Epithelial cell of esophagus (primary cell): ENCODE data around the gene PTTG1IP.
A peak's percentile ranks its signal among the peaks of the same experiment; 100 is the strongest.

Experiments used
- DNase-seq: peaks from one replicate; pipeline ENCODE4 v3.0.0; 2010; ENCODE audit warnings: low read depth
- H3K4me3 ChIP-seq: 2 replicates; pipeline ENCODE4 v1.5.1; 2011; ENCODE audit warnings: mild to moderate bottlenecking, low read length, control low read depth
- TF ChIP-seq, protein P1 (sequence below): IDR thresholded peaks from 2 replicates; pipeline ENCODE4 v1.5.1; 2011; ENCODE audit warnings: low read depth, mild to moderate bottlenecking, low read length, control low read depth, inconsistent platforms; ENCODE audit not compliant: insufficient read depth; ENCODE audit errors: missing control alignments

The PTTG1IP gene

GRCh38 chr21:44850905-44851657, 22.4 kb downstream of the PTTG1IP start:
- TF ChIP-seq, protein P1, sequence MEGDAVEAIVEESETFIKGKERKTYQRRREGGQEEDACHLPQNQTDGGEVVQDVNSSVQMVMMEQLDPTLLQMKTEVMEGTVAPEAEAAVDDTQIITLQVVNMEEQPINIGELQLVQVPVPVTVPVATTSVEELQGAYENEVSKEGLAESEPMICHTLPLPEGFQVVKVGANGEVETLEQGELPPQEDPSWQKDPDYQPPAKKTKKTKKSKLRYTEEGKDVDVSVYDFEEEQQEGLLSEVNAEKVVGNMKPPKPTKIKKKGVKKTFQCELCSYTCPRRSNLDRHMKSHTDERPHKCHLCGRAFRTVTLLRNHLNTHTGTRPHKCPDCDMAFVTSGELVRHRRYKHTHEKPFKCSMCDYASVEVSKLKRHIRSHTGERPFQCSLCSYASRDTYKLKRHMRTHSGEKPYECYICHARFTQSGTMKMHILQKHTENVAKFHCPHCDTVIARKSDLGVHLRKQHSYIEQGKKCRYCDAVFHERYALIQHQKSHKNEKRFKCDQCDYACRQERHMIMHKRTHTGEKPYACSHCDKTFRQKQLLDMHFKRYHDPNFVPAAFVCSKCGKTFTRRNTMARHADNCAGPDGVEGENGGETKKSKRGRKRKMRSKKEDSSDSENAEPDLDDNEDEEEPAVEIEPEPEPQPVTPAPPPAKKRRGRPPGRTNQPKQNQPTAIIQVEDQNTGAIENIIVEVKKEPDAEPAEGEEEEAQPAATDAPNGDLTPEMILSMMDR: no peak
- no peak for DNase-seq
- no peak overlapping the region for H3K4me3 ChIP-seq

DNA sequence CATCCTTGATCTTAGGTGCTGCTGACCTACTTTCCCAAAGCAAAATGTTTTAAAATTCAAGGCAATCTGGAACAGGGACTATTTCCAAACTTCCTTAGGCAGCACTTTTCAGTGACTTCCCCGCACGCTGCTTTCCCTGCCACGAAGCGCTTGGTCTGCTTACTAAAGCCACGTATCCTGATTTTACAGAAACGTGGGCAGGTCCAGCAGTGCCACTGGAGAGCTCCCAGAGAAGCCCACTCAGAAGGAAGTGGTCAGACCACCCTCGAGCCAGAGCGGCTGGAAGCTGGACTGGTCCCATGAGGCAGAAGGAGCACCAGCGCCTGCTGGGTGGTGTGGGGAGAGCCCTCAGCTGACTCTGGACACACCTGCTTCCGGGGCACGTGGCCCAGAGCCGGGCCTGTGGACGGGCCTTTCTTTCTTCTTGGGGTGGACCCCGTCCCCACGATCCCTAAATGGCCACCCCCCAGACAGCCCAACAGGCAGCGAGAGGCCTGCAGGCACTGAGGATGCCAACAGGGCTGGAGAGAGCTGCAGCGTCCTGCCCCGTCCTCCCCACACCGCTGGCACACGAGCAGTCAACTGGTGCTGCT, 23.2 kb downstream of the PTTG1IP start:
- TF ChIP-seq, protein P1: no peak

GRCh38 chr21:44849616-44850130, 23.8 kb downstream of the PTTG1IP start:
- TF ChIP-seq, protein P1: no peak
- no peak overlapping the region for H3K4me3 ChIP-seq
- no peak for DNase-seq

More for the DNA sequence above, 23.2 kb downstream of the PTTG1IP start:
- no peak for DNase-seq
- no peak overlapping the region for H3K4me3 ChIP-seq

- no peak overlapping the region for H3K4me3 ChIP-seq
- DNase-seq: no peak
- TF ChIP-seq, protein P1: no peak
Measured at GRCh38 chr21:44848821-44849521, 24.5 kb downstream of the PTTG1IP start.

DNA sequence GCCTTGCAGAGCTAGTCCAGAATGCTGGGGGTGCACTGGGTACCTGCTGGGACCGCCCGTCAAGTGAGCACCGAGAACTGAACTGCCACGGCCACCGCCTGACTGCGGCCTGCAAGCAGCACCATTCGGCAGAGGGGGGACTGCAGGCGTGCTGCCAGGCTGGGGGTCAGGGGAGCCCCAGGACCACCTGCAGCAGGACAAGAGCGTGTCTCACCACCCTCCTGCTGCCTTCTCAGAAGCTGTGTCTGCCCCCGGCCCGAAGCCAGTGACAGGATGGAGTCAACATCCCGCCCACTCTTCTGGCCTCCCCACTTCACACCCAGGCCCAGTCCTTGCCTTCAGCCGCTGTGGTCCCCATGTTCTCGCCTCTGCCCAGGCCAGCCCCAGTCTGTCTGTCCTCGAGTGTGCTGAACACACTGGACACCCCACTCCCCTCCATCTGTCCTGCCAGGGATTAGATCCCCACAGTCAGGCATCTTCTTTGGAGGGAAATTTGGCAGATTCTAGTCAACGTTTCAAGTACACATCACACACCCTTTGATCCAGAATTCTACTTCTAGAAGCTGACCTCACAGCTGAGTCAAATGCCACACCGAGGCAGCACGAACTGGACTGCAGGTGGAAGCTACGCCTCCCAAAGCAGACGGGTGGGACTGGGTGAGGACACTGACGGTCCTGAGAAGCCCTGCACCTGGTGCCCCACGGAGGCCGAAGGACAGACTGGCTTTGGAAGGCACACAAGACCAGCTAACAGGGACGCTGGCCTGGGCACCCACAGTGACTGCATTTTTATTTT, 26.0 kb downstream of the PTTG1IP start:
- DNase-seq: no peak
- TF ChIP-seq, protein P1: no peak
- no peak overlapping the region for H3K4me3 ChIP-seq

- DNase-seq: peak; percentile 80
- no peak overlapping the region for H3K4me3 ChIP-seq
- TF ChIP-seq, protein P1: no peak
Measured at GRCh38 chr21:44846485-44847260, 26.8 kb downstream of the PTTG1IP start.
